Astrocyte (in vitro differentiated cells and primary cell): Measurements from ENCODE around the gene SRCAP.

ENCODE experiments used
- CTCF ChIP-seq: IDR thresholded peaks from 2 replicates; pipeline ENCODE4 v1.5.1; 2011; ENCODE audit warnings: low read depth, mild to moderate bottlenecking, inconsistent platforms, low read length, moderate library complexity; ENCODE audit not compliant: insufficient read depth
- EZH2 ChIP-seq: IDR thresholded peaks from 2 replicates; pipeline ENCODE4 v1.6.1; 2012; ENCODE audit warnings: mild to moderate bottlenecking, low read length, inconsistent platforms; ENCODE audit not compliant: insufficient read depth

- no peak for TF ChIP-seq CTCF
- no peak for TF ChIP-seq EZH2
Measured at GRCh38 chr16:30662449-30662848, 36.5 kb upstream of the SRCAP start.
